MM.1S (cell line): ENCODE results near the gene PIGS.

Experiments used
- DNase-seq: peaks from one replicate; pipeline ENCODE4 v3.0.0-alpha.2; 2015
- H2AFZ ChIP-seq: fragments of 300-600 bp; sonication (generic); 2 replicates; pipeline ENCODE4 v1.6.0; 2016; ENCODE audit warnings: antibody characterized with exemption, low read length
- H3F3A ChIP-seq: fragments of 300-600 bp; sonication (generic); 2 replicates; pipeline ENCODE4 v1.6.1; 2016; ENCODE audit warnings: mild to moderate bottlenecking, antibody characterized with exemption, low read length, moderate library complexity, mixed read lengths; ENCODE audit not compliant: insufficient read depth
- H3K27ac ChIP-seq: fragments of 300-600 bp; sonication (generic); 2 replicates; pipeline ENCODE4 v1.5.1; 2016; ENCODE audit warnings: mild to moderate bottlenecking, low read length
- H3K27me3 ChIP-seq: fragments of 300-600 bp; sonication (generic); replicated peaks from 2 replicates; pipeline ENCODE4 v1.6.0; 2016; ENCODE audit warnings: low read length; ENCODE audit not compliant: insufficient read depth
- H3K36me3 ChIP-seq: fragments of 300-600 bp; sonication (generic); replicated peaks from 2 replicates; pipeline ENCODE4 v1.6.1; 2016; ENCODE audit warnings: mild to moderate bottlenecking, low read length, mixed read lengths; ENCODE audit not compliant: insufficient read depth
- H3K4me1 ChIP-seq: fragments of 300-600 bp; sonication (generic); 2 replicates; pipeline ENCODE4 v1.6.1; 2016; ENCODE audit warnings: low read length, mixed read lengths
- H3K4me2 ChIP-seq: fragments of 300-600 bp; sonication (generic); 2 replicates; pipeline ENCODE4 v1.6.0; 2016; ENCODE audit warnings: low read depth, low read length
- H3K4me3 ChIP-seq: fragments of 300-600 bp; sonication (generic); 2 replicates; pipeline ENCODE4 v1.5.1; 2016; ENCODE audit warnings: low read length, mixed read lengths
- H3K79me2 ChIP-seq: fragments of 300-600 bp; sonication (generic); 2 replicates; pipeline ENCODE4 v1.6.1; 2016; ENCODE audit warnings: mixed run types, low read length, mixed read lengths
- H3K9ac ChIP-seq: fragments of 300-600 bp; sonication (generic); 2 replicates; pipeline ENCODE4 v1.6.1; 2016; ENCODE audit warnings: low read length, mixed read lengths
- H3K9me2 ChIP-seq: fragments of 300-600 bp; sonication (generic); replicated peaks from 2 replicates; pipeline ENCODE4 v1.6.1; 2016; ENCODE audit warnings: mild to moderate bottlenecking, low read length, mixed read lengths; ENCODE audit not compliant: insufficient read depth
- H3K9me3 ChIP-seq: fragments of 300-600 bp; sonication (generic); replicated peaks from 2 replicates; pipeline ENCODE4 v1.6.1; 2016; ENCODE audit warnings: mild to moderate bottlenecking, low read length, mixed read lengths; ENCODE audit not compliant: insufficient read depth
- H4K20me1 ChIP-seq: fragments of 300-600 bp; sonication (generic); 2 replicates; pipeline ENCODE4 v1.6.1; 2016; ENCODE audit warnings: mild to moderate bottlenecking, low read length, moderate library complexity, mixed read lengths; ENCODE audit not compliant: insufficient read depth
- CTCF ChIP-seq: fragments of 300-600 bp; sonication (generic); IDR thresholded peaks from 2 replicates; pipeline ENCODE4 v1.5.1; 2016; ENCODE audit warnings: antibody characterized with exemption, low read length, mixed read lengths
- EZH2 ChIP-seq: fragments of 300-600 bp; sonication (generic); optimal IDR thresholded peaks from 2 replicates; pipeline ENCODE3; 2017; ENCODE audit warnings: low read depth, mild to moderate bottlenecking, antibody characterized with exemption, low read length, mixed read lengths
- EZH2phosphoT487 ChIP-seq: fragments of 300-600 bp; sonication (generic); IDR thresholded peaks from 2 replicates; pipeline ENCODE4 v1.6.1; 2018; ENCODE audit warnings: antibody characterized with exemption, low read length

PIGS gene

DNA sequence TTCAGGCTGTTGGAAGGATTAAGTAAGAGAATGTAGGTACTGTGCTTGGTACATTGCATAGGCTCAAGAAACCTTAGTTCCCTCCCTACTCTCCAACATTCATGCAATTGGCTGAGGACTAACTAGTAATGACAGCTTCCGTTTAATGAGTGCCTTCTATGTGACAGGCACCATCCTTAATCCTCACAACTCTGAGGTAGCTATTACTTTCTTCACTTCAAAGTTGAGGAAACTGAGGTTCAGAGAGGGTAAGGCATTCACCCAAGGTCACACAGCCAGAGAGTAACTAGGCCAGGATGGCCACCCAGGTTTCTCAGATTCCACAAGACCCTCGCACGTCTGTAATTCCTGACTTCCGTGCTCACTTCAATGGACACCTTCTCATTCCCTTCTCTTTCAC lies 41.1 kb downstream of the PIGS start:
- Histone ChIP-seq H3K9me2 (no peaks in the 10 kb centered on the region), H3K4me1 (no peaks in the 10 kb centered on the region)

DNA sequence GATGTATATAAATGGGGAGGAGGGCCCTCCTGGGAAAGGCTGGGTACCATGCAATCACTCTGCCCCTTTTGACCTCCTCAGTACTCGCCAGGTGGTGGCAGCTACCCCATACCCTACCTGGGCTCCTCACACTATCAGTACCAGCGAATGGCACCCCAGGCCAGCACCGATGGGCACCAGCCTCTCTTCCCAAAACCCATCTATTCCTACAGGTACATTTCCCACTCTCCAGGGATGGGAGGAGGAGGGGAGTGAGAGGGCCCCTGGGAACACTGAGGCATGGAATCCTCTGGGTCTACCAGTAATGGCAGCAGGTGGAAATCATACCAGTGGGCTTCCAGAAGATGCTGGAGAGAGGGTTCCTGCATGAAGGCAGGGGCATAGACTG lies 42.3 kb downstream of the PIGS start:
- Histone ChIP-seq H3K9me2 (no peaks in the 10 kb centered on the region), H3K27ac (no peak overlapping the region), H2AFZ (no peak overlapping the region), H3K4me1 (no peaks in the 10 kb centered on the region), H4K20me1 (no peaks in the 10 kb centered on the region), H3K4me2 (no peak overlapping the region), H3K36me3 (no peaks in the 10 kb centered on the region), H3K4me3 (no peak overlapping the region), H3K27me3 (peaks cover 96% of the 10 kb centered on the region), H3K9ac (no peak overlapping the region), H3K79me2 (no peaks in the 10 kb centered on the region), H3F3A (no peaks in the 10 kb centered on the region), H3K9me3 (no peaks in the 10 kb centered on the region)
- TF ChIP-seq EZH2 (no peak), EZH2phosphoT487 (no peak), CTCF (no peak)
- DNase-seq: no peak

More for the DNA sequence above, 41.1 kb downstream of the PIGS start:
- no peaks in the 10 kb centered on the region for H4K20me1 ChIP-seq
- TF ChIP-seq CTCF: no peak
- H3K36me3 ChIP-seq: no peaks in the 10 kb centered on the region
- no peak overlapping the region for H3K4me2 ChIP-seq
- no peak for DNase-seq
- no peaks in the 10 kb centered on the region for H3K9me3 ChIP-seq
- no peak overlapping the region for H2AFZ ChIP-seq
- H3K4me3 ChIP-seq: no peak overlapping the region
- H3K79me2 ChIP-seq: no peaks in the 10 kb centered on the region
- no peak overlapping the region for H3K27ac ChIP-seq
- peaks cover 96% of the 10 kb centered on the region for H3K27me3 ChIP-seq
- H3K9ac ChIP-seq: no peak overlapping the region
- H3F3A ChIP-seq: no peaks in the 10 kb centered on the region

- peaks cover 96% of the 10 kb centered on the region for H3K27me3 ChIP-seq
- no peaks in the 10 kb centered on the region for H3K4me1 ChIP-seq
- H3K9ac ChIP-seq: no peak overlapping the region
- H3F3A ChIP-seq: no peaks in the 10 kb centered on the region
- no peaks in the 10 kb centered on the region for H3K79me2 ChIP-seq
- no peak overlapping the region for H2AFZ ChIP-seq
- H3K9me3 ChIP-seq: no peaks in the 10 kb centered on the region
- no peak overlapping the region for H3K27ac ChIP-seq
- H3K4me2 ChIP-seq: no peak overlapping the region
- no peaks in the 10 kb centered on the region for H4K20me1 ChIP-seq
- no peak for TF ChIP-seq EZH2phosphoT487
- TF ChIP-seq CTCF: no peak
- TF ChIP-seq EZH2: no peak
- no peak overlapping the region for H3K4me3 ChIP-seq
- no peak for DNase-seq
- H3K9me2 ChIP-seq: no peaks in the 10 kb centered on the region
- no peaks in the 10 kb centered on the region for H3K36me3 ChIP-seq
Measured at GRCh38 chr17:28528327-28529012, 42.9 kb downstream of the PIGS start.
